ENCODE results near the gene SEH1L.
"Not testable (repeated sequence)": the region's sequence is repeated elsewhere in the genome, so short reads cannot be mapped to it uniquely, and the experiment has no call there.

Gene SEH1L

GRCh38 chr18:12996661-12997292 lies 49.0 kb downstream of the SEH1L start:
- no peak for DNase-seq

GRCh38 chr18:12997330-12997729 lies 49.5 kb downstream of the SEH1L start:
- not testable (repeated sequence) for DNase-seq

DNA sequence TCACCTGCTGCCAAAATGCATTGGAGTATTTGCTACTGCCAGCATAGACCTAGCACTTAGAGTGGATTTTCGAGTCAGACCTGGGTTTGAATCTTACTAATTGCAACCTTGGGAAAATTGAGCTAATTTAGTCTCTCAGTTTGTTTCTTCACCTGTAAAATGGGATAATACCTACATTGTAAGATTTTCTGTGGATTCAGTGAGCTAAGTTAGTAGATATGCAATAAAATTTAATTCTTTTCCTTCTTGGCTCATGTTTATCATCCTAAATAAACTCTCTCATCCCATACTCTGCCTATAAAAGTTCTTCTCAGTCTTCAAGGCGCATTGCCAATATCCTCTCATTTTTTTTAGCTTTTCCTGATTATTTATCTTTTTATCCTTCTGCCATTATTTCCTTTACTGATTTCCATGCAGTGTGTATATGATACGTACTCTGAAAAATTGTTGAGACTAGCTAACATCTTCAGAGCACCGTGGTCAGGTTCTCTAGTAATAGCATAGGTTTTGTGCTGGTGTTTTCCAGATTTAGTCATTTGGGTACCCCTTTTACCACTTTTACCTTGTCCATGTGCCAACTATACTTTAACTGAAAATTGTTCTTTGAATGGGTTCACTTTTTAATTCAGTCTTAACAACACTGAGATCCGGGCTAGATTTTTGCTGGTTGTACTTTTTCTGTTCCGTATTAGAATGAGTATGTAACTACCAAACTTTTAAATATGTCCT lies 50.7 kb downstream of the SEH1L start:
- no peak for DNase-seq

DNA sequence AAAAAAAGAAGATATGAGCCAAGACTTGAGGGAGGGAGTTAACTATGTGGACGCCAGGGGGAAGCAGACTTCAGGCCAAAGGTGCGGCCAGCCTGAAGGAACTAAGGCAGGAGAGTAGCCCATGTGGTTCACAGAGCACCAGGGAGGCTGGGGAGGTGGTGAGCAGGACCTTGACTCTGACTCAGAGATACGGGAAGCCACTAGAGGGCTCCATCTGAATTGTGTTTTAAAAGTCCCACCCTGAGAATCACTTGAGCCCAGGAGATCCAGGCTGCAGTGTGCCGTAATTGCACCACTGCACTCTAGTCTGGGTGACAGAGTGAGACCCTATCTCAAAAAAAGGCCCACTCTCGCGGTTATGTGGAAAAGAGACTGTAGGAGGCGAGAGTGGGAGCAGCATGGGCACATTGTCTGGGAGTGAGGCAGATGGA lies 55.7 kb downstream of the SEH1L start:
- DNase-seq, result no peak

GRCh38 chr18:13004396-13004795 lies 56.6 kb downstream of the SEH1L start:
- DNase-seq, result no peak

GRCh38 chr18:13005289-13005688 lies 57.5 kb downstream of the SEH1L start:
- no peak for DNase-seq

DNA sequence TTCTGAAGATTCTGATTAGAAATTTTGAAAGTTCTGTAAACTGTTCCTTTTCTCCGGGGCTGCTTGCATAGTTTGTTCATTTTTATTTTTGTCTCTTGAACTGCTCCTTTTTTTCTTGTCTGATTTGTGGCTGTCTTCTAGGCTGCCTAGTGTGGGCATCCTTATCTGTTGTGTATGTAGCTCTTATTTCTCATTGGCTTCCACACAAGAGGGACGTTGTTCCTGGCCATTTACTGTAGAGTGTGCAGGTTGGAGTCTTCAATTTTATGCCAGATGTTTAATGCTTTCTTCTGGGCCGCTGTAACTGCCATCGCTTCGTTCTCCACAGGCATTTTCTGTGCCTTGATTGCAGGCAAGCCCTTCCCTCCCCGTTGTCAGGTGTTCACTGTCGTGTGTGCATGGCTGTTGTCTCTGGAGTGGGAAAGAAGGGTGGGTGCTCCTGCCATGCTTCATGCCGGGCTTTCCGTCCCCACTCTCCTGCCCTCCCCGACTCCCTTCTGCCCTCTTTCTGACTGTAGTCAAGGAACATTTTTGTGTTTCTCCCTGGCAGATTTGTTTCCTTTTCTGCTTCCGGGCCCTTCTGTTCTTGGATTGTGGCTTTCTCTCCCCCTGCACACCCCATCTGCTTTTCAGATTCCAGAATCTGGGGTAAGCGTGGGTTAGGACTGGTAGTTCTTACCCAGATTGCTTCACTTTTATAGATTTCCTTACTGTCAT lies 58.9 kb downstream of the SEH1L start:
- DNase-seq, result no peak

- DNase-seq, result no peak
These were observed 59.4 kb downstream of the SEH1L start for GRCh38 chr18:13007248-13007560.

GRCh38 chr18:13011719-13012118 lies 63.9 kb downstream of the SEH1L start:
- DNase-seq, result no peak

DNA sequence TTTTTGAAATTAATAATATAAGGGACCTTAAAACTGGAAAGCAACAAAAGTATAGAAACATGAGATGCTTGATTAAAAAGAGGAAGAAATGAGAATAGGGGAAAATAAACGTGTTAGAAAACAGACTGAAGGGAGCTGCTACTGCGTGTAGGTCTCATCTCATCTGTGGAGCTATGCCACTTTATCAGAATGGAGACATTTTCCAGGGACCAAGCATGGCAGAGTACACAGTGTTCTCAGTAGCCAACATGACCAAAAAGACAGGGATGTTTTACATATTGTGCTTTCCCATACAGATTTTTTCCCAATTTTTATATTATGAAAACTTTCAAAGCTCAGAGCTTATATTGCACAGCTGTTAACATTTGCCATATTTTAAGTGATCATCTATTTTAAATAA lies 66.4 kb downstream of the SEH1L start:
- DNase-seq, result no peak

GRCh38 chr18:13014818-13015217 lies 67.0 kb downstream of the SEH1L start:
- no peak for DNase-seq

GRCh38 chr18:13017247-13017875 lies 69.5 kb downstream of the SEH1L start:
- no peak for DNase-seq

- DNase-seq, result no peak
These were observed 70.6 kb downstream of the SEH1L start for GRCh38 chr18:13018374-13018773.

- DNase-seq, result no peak
These were observed 71.5 kb downstream of the SEH1L start for GRCh38 chr18:13019301-13019700.

- no peak for DNase-seq
These were observed 74.8 kb downstream of the SEH1L start for GRCh38 chr18:13022644-13023043.

- DNase-seq, result no peak
These were observed 77.4 kb downstream of the SEH1L start for GRCh38 chr18:13025233-13025632.

DNA sequence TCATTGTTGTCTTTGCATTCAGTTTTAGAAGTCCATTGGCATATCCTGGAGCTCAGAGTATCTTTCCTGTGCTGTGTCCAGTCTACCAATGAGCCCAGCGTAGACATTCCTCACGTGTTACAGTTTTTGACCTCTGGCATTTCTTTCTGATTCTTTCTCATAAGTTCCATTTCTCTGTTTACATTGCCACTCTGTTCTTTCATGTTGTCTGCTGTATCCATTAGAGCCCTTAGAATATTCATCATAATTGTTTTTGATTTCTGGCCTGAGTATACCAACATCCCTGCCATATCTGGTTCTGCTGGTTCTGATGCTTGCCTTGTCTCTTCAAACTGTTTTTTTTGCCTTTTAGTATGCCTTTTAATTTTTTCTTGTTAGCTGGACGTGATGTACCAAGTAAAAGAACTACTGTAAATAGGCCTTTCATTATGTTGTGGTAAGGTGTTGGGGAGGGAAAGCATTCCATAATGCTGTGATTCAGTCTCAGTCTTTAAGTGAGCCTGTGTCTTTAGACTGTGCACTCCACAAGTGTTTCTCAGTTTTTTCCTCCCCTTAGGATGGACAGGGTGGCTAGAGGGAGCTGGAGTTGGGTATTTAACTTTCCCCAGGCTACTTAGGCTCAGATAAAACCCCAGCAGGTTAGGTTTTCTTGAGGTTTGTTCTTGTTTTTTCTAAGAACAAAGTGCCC lies 78.9 kb downstream of the SEH1L start:
- no peak for DNase-seq

DNA sequence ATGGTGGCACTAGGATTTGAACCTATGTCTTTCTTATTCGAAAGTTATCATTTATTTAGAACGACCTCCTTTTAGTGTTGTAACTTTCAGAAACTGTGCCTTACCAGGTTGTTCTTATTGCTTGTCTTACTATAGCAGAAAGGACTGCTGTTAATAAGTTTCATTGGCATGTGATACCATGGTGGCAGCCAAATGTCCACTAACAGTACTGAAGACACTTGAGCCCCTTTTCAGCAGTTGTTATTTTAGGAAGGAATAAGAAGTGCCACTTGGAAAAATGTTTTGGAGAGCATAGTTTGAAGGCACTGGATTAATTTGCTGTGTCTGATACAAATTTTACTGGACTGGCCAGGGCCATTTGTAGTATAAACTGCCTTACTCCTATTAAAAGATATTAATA lies 81.1 kb downstream of the SEH1L start:
- no peak for DNase-seq

DNA sequence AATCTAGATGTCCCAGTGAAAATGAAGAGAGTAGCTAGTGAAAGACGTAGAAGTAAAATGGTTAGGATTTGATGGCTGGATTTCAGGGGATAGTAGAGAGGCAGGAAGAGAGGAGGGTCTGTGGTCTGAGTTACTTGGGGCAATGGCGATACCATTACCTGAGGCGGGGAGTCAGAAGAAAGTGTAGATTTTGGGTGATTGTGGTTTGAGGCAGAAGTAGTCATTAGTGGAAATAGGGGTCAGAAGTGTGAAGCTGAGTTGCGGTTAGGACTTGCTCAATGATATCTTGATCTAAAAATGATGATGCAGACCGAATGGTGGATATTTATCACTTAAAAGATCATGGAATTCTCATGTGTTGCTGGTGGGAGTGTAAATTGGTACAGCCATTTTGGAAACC lies 84.4 kb downstream of the SEH1L start:
- DNase-seq, result no peak

GRCh38 chr18:13035249-13035914 lies 87.6 kb downstream of the SEH1L start:
- DNase-seq, result no peak

DNA sequence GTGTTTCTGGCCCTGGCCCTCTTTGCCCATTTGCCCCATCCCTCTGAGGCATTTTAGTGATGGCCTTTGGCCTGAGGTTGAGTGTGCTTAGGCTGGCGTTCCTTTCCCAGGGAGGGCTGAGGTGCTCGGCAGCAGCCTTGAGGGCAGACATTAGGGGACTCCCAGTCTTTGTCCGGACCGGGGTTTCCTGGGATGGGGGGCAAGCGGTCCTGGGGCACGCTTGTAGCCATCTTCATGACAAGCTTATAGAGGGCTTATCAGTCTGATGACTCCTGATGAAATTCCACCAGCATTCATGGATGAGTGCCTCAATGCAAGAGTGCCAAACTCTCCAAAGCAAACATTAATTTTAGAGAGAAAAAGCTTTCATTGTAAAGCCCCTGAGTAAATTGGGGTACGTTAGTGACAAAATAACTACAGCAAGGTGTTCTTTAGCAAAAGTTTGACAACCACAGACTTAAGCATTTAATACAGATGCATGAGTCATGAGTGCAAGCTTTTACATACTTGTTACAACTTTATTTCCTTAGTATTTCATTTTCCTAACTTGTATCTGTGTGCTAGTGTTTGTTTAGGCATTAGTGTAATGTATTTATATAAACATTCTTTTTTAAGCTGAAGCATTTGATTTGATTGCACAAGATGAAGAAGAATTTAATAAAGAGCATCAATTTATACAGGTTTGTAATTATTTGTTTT lies 89.0 kb downstream of the SEH1L start:
- DNase-seq, result no peak
